Measurements from ENCODE around the gene C1QC. TPM values are rescaled to one million over a fixed set of nuclear protein-coding genes. Genes with fewer than 3 reads are reported as not detected.

Gene C1QC
- total and polyA plus RNA-seq, 4 experiments from 2014 or later, result 3.3 to 3.8 TPM; not detected in 2

DNA sequence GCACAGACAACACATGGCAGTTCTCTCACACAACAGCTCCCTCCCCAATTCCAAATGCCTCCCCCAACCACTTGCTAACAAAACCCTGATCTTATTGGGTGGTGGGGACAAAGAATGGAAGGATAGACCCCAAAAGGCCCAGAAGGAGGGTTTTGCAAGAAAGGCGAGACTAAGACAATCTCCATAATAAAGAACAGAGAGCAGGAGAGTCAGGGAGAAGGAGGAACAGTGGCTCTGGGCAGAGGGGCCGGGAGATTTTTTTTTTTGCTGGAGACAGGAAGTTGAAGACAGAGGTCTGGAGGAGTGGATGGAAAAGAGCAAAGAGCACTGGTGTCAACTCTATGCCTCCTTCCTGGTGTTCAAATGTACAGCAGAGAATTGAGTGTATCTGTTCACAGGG is 13.5 kb upstream of the C1QC start:
- Mint-ChIP-seq H3K36me3 (no peaks in the 10 kb centered on the region), H3K4me1 (no peaks in the 10 kb centered on the region), H3K4me3 (no peak overlapping the region), H3K27me3 (peaks cover 19 to 34% of the 10 kb centered on the region in 2 donors), H3K9me3 (peaks cover 0 to 1% (median 0%) of the 10 kb centered on the region in 8 donors), H3K27ac (no peak overlapping the region)
- CTCF ChIA-PET (ENCODE audit: partially characterized antibody), result no interaction called here
- H3K27me3 ChIP-seq (ENCODE audit: insufficient read depth, low read length), result no peaks in the 10 kb centered on the region
- intact Hi-C loops (cut with micrococcal nuclease), result no loop called here
- no peaks in the 10 kb centered on the region for H3K4me1 ChIP-seq (ENCODE audit: insufficient read depth, low read length)
- H3K36me3 ChIP-seq (ENCODE audit: insufficient read depth, low read length), result no peaks in the 10 kb centered on the region
- H3K27ac ChIP-seq (ENCODE audit: low read depth, low read length), result no peak overlapping the region
- no peak overlapping the region for H3K4me3 ChIP-seq (ENCODE audit: low read length in 2 of 2)
- H3K9me3 ChIP-seq (ENCODE audit: control insufficient read depth in 1 of 2, low read length in 2 of 2), result no peaks in the 10 kb centered on the region
- no peak for DNase-seq
- POLR2A ChIA-PET (ENCODE audit: partially characterized antibody), result no interaction called here

DNA sequence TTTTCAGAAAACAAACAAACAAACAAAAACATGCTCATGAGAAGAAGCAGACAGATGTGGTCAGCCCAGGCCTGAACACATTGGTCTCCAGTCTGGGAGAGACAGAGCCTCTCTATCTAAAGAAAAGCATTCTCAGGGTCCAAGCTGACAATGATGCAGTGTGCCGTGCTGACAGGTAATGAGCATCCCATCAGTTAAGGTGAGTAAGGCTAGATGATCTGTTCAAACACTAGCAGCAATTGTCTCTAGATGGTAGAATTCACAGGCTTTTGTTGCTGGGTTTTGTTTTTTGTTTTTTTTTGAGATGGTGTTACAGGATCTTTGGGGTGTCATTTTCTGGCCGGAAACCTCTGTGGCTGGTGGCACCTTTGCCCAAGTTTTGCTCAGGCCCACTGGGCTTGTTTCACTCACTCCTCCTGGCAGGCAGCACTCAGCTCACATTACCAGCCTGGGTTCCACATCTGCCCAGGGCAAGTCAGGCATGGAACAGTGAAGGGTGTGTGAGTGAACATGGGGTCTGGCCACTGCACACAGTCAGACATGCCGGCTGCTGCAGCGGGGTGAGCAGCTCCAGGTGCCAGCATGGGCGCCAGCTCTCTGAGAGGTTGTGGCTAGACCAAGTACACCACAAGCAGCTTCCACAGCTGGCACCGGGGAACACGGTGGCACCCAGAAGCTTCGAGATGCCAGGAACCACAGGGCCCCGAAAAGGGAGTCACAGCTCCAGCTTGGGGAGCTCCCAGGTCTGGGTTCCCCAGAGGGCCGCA is 9.6 kb upstream of the C1QC start:
- Histone ChIP-seq H3K4me3 (ENCODE audit: low read length in 2 of 2) (no peak overlapping the region), H3K4me1 (ENCODE audit: insufficient read depth, low read length) (no peaks in the 10 kb centered on the region), H3K27me3 (ENCODE audit: insufficient read depth, low read length) (no peaks in the 10 kb centered on the region), H3K9me3 (ENCODE audit: control insufficient read depth in 1 of 2, low read length in 2 of 2) (no peaks in the 10 kb centered on the region), H3K27ac (ENCODE audit: low read depth, low read length) (no peak overlapping the region), H3K36me3 (ENCODE audit: insufficient read depth, low read length) (no peaks in the 10 kb centered on the region)
- CTCF ChIA-PET (ENCODE audit: partially characterized antibody), result interaction anchor here (0.9 to 1.1 kb wide), 2 partner anchors 8 to 214 kb away, joined by 3 to 4 read pairs; no protein-coding TSS in a partner anchor
- Mint-ChIP-seq H3K4me3 (no peak overlapping the region), H3K4me1 (no peaks in the 10 kb centered on the region), H3K36me3 (no peaks in the 10 kb centered on the region), H3K9me3 (peaks cover 0 to 1% (median 0%) of the 10 kb centered on the region in 8 donors), H3K27ac (no peak overlapping the region), H3K27me3 (peaks cover 17 to 34% of the 10 kb centered on the region in 2 donors)
- DNase-seq, result no peak
- POLR2A ChIA-PET (ENCODE audit: partially characterized antibody), result no interaction called here
- intact Hi-C loops (cut with micrococcal nuclease), result no loop called here

DNA sequence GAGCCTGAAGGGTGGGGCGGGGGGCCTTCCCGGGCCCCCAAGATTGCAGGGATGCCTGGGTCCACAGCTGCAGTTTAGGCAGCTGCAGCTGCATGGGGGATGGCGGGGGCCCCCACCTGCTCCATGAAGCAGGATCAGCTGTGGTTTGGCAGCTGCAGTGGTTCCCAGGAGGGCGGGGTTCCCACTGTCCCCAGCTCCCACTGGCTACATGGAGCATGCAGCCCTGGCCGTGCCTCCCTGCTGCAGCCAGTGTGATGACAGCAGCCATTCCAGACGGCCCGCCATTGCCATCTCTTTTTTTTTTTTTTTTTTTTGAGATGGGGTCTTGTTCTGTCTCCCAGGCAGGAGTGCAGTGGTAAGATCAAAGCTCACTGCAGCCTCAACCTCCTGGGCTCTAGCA is 8.0 kb upstream of the C1QC start:
- no peaks in the 10 kb centered on the region for H3K36me3 Mint-ChIP-seq
- DNase-seq, result no peak
- no peaks in the 10 kb centered on the region for H3K27me3 ChIP-seq (ENCODE audit: insufficient read depth, low read length)
- no peaks in the 10 kb centered on the region for H3K9me3 Mint-ChIP-seq
- ChIA-PET CTCF (ENCODE audit: partially characterized antibody) (no interaction called here), POLR2A (ENCODE audit: partially characterized antibody) (no interaction called here)
- no peak overlapping the region for H3K27ac ChIP-seq (ENCODE audit: low read depth, low read length)
- no peaks in the 10 kb centered on the region for H3K4me1 Mint-ChIP-seq
- H3K36me3 ChIP-seq (ENCODE audit: insufficient read depth, low read length), result no peaks in the 10 kb centered on the region
- H3K9me3 ChIP-seq (ENCODE audit: control insufficient read depth in 1 of 2, low read length in 2 of 2), result no peaks in the 10 kb centered on the region
- H3K4me3 ChIP-seq (ENCODE audit: low read length in 2 of 2), result no peak overlapping the region
- H3K27me3 Mint-ChIP-seq, result peaks cover 13 to 23% of the 10 kb centered on the region in 2 donors
- H3K27ac Mint-ChIP-seq, result no peak overlapping the region
- no peaks in the 10 kb centered on the region for H3K4me1 ChIP-seq (ENCODE audit: insufficient read depth, low read length)
- intact Hi-C loops (cut with micrococcal nuclease), result no loop called here
- no peak overlapping the region for H3K4me3 Mint-ChIP-seq

DNA sequence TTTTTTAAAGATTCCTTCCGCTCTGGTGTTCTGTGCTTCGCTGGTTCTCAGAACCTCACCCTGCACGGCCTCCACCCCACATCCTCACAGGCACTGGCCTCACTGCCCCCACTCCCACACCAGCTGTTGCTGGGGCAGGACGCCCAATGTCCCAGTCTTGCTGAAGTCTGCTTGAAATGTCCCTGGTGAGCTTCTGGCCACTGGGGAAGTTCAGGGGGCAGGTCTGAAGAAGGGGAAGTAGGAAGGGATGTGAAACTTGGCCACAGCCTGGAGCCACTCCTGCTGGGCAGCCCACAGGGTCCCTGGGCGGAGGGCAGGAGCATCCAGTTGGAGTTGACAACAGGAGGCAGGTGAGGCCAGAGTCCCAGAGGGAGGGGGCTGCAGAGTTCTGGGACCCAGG is 7.1 kb upstream of the C1QC start, which contains the start of gene C1QA:
C1QA (plus strand) TSS at position 276 of the 400 bp plus-strand sequence. CDS start 989 bp downstream, outside the sequence.
- ChIA-PET CTCF (ENCODE audit: partially characterized antibody) (no interaction called here), POLR2A (ENCODE audit: partially characterized antibody) (no interaction called here)
- no peak for DNase-seq
- intact Hi-C loops (cut with micrococcal nuclease), result no loop called here
- H3K36me3 Mint-ChIP-seq, result no peaks in the 10 kb centered on the region
- H3K27ac ChIP-seq (ENCODE audit: low read depth, low read length), result no peak within 1 kb of the TSS
- H3K9me3 Mint-ChIP-seq, result no peaks in the 10 kb centered on the region
- H3K9me3 ChIP-seq (ENCODE audit: control insufficient read depth in 1 of 2, low read length in 2 of 2), result no peaks in the 10 kb centered on the region
- no peak within 1 kb of the TSS for H3K4me3 ChIP-seq (ENCODE audit: low read length in 2 of 2)
- H3K27ac Mint-ChIP-seq, result no peak within 1 kb of the TSS
- no peak within 1 kb of the TSS for H3K4me3 Mint-ChIP-seq
- no peaks in the 10 kb centered on the region for H3K27me3 ChIP-seq (ENCODE audit: insufficient read depth, low read length)
- no peaks in the 10 kb centered on the region for H3K36me3 ChIP-seq (ENCODE audit: insufficient read depth, low read length)
- H3K4me1 Mint-ChIP-seq, result no peaks in the 10 kb centered on the region
- H3K27me3 Mint-ChIP-seq, result peaks cover 16 to 23% of the 10 kb centered on the region in 2 donors
- no peaks in the 10 kb centered on the region for H3K4me1 ChIP-seq (ENCODE audit: insufficient read depth, low read length)

DNA sequence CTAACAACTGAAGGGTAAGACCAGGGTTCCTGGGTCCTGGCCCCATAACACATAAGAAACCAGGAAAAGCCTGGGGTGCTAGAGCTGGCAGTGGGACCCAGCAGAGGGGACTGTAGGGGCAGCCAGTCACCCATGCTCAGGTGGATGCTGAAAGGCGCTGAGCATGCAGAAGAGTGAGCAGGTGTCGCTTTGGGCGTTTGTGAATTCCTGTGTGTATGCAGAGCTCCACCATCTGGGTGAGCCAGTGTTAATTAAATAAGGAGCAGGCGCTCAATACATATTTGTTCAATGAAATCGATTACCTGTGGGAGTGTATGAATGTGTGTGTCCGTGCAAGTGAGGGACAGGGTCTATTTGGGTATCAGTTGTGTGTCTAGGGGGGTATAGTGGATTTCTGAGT is 6.5 kb upstream of the C1QC start:
- H3K4me1 ChIP-seq (ENCODE audit: insufficient read depth, low read length), result peaks cover 4% of the 10 kb centered on the region
- intact Hi-C loops (cut with micrococcal nuclease), result no loop called here
- Mint-ChIP-seq H3K27ac (no peak overlapping the region), H3K9me3 (no peaks in the 10 kb centered on the region), H3K36me3 (no peaks in the 10 kb centered on the region), H3K4me1 (no peaks in the 10 kb centered on the region), H3K27me3 (peaks cover 12 to 21% of the 10 kb centered on the region in 2 donors), H3K4me3 (no peak overlapping the region)
- no peak overlapping the region for H3K27ac ChIP-seq (ENCODE audit: low read depth, low read length)
- ChIA-PET POLR2A (ENCODE audit: partially characterized antibody) (no interaction called here), CTCF (ENCODE audit: partially characterized antibody) (no interaction called here)
- DNase-seq, result no peak
- H3K27me3 ChIP-seq (ENCODE audit: insufficient read depth, low read length), result no peaks in the 10 kb centered on the region
- H3K4me3 ChIP-seq (ENCODE audit: low read length in 2 of 2), result no peak overlapping the region
- H3K36me3 ChIP-seq (ENCODE audit: insufficient read depth, low read length), result no peaks in the 10 kb centered on the region
- H3K9me3 ChIP-seq (ENCODE audit: control insufficient read depth in 1 of 2, low read length in 2 of 2), result no peaks in the 10 kb centered on the region

DNA sequence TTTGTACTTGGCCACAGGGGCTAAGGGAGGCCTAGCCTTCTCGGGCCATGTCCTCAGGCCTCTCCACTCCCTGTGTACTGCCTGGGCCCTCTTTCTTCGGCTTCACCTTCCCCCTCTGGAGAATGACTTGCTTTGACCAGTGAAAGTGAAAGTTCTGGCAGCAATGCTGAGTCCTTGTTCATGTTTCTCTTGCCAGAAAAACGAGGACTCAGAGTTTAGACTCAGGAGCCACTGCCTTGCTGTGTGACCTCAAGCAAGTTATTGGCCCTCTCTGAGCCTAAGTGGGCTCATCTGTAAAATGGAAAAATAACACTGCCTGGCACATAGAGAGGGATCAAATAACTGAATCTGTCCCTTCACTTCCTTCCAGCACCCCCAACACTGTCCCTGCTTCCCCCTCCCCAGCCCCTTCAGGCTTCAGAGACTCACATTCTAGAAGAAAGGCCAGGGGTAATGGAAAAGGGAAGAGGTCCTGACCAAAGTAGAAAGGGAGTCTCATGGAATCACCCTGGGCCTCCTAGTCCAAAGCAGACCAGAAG is 5.5 kb upstream of the C1QC start:
- Histone ChIP-seq H3K27ac (ENCODE audit: low read depth, low read length) (no peak overlapping the region), H3K27me3 (ENCODE audit: insufficient read depth, low read length) (peaks cover 5% of the 10 kb centered on the region), H3K4me3 (ENCODE audit: low read length in 2 of 2) (no peak overlapping the region), H3K4me1 (ENCODE audit: insufficient read depth, low read length) (peaks cover 5% of the 10 kb centered on the region), H3K36me3 (ENCODE audit: insufficient read depth, low read length) (no peaks in the 10 kb centered on the region), H3K9me3 (ENCODE audit: control insufficient read depth in 1 of 2, low read length in 2 of 2) (no peaks in the 10 kb centered on the region)
- DNase-seq, result no peak
- H3K4me3 Mint-ChIP-seq, result no peak overlapping the region
- H3K36me3 Mint-ChIP-seq, result no peaks in the 10 kb centered on the region
- ChIA-PET POLR2A (ENCODE audit: partially characterized antibody) (no interaction called here), CTCF (ENCODE audit: partially characterized antibody) (no interaction called here)
- no peaks in the 10 kb centered on the region for H3K9me3 Mint-ChIP-seq
- H3K4me1 Mint-ChIP-seq, result no peaks in the 10 kb centered on the region
- H3K27me3 Mint-ChIP-seq, result peaks cover 12 to 22% of the 10 kb centered on the region in 2 donors
- H3K27ac Mint-ChIP-seq, result no peak overlapping the region
- intact Hi-C loops (cut with micrococcal nuclease), result no loop called here

DNA sequence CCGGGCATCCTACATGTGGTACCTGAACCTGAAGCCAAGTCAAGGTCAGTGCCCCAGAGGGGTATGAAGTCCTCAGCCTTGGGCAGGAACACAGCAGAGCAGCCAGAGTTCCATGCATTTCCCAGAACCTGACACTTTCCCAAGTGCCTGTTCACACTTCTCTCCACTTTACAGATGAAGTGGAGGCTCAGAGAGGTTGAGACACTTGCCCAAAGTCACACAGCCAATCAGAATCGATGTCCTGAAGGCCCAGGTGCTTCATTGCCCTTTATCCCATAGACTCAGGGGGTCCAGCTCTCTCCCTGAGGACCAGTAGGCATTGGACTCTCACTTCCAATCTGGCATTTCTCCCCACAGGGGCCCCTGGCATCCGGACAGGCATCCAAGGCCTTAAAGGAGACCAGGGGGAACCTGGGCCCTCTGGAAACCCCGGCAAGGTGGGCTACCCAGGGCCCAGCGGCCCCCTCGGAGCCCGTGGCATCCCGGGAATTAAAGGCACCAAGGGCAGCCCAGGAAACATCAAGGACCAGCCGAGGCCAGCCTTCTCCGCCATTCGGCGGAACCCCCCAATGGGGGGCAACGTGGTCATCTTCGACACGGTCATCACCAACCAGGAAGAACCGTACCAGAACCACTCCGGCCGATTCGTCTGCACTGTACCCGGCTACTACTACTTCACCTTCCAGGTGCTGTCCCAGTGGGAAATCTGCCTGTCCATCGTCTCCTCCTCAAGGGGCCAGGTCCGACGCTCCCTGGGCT is 4.8 kb upstream of the C1QC start:
- ChIA-PET POLR2A (ENCODE audit: partially characterized antibody) (no interaction called here), CTCF (ENCODE audit: partially characterized antibody) (no interaction called here)
- Histone ChIP-seq H3K27ac (ENCODE audit: low read depth, low read length) (no peak overlapping the region), H3K4me1 (ENCODE audit: insufficient read depth, low read length) (peaks cover 5% of the 10 kb centered on the region), H3K9me3 (ENCODE audit: control insufficient read depth in 1 of 2, low read length in 2 of 2) (no peaks in the 10 kb centered on the region), H3K27me3 (ENCODE audit: insufficient read depth, low read length) (peaks cover 5% of the 10 kb centered on the region), H3K36me3 (ENCODE audit: insufficient read depth, low read length) (no peaks in the 10 kb centered on the region), H3K4me3 (ENCODE audit: low read length in 2 of 2) (no peak overlapping the region)
- no peak for DNase-seq
- Mint-ChIP-seq H3K4me1 (no peaks in the 10 kb centered on the region), H3K36me3 (no peaks in the 10 kb centered on the region), H3K27me3 (peaks cover 12 to 23% of the 10 kb centered on the region in 2 donors), H3K9me3 (no peaks in the 10 kb centered on the region), H3K27ac (no peak overlapping the region), H3K4me3 (no peak overlapping the region)
- intact Hi-C loops (cut with micrococcal nuclease), result no loop called here
